ENCODE data around the gene CREB5. TPM values are rescaled to one million over a fixed set of nuclear protein-coding genes. Genes with fewer than 3 reads are reported as not detected.
A peak's percentile ranks its signal among the peaks of the same experiment; 100 is the strongest.

The CREB5 gene
- total and polyA plus RNA-seq, 2 experiments from 2014 or later: 2.4 to 4.4 TPM

DNA sequence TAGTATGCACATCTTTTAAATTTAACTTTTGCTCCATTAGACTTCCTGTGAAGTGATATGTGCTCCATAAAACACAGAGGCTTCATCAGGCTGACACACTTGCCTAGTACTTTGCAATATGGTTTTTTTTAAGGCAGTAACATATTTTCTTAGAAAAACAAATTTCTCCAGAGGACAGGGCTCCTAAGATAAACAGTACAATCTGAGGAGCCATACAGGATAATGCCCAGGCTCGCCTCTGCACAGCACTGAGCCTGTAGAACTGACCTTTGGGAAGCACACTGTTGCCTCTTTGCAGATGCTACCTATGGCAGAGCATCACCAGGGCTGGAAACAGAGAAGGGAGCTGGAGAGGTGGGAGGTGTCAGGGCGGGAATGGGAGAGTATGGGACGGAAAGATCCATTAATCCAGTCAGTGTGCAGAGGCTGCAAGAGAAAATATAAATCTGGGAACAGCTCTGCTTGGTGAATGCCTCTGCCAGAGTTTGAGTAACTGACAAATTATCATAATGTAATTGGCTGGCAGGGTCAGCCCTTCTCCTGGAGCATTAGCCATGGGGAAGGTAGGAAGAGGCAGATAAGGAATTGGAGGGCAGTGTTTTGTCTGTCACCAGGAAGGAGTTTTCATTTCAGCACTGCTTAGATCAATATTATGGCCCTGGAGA is 132.3 kb downstream of the CREB5 start:
- DNase-seq (ENCODE audit: low spot score) (no peak), ATAC-seq (no peak)
- Histone ChIP-seq H3K9me2 (ENCODE audit: insufficient read depth) (0 out of 2 replicates have a peak, but pooled peaks cover 5% of the 10 kb centered on the region), H3K27me3 (ENCODE audit: insufficient read depth) (no peaks in the 10 kb centered on the region), H3F3A (replicated peaks; ENCODE audit: low read depth) (no peaks in the 10 kb centered on the region), H3K4me3 (no peak overlapping the region), H3K79me2 (replicated peaks; ENCODE audit: insufficient read depth) (no peaks in the 10 kb centered on the region), H3K36me3 (ENCODE audit: insufficient read depth) (peaks cover 5% of the 10 kb centered on the region; the same call in 1 of the 2 replicates), H3K4me2 (no peak overlapping the region), H2AFZ (peak overlapping the region; percentile 67; the same call in 1 of the 2 replicates), H3K27ac (ENCODE audit: low read depth) (no peak overlapping the region), H3K4me1 (ENCODE audit: insufficient read depth) (no peaks in the 10 kb centered on the region), H4K20me1 (replicated peaks; ENCODE audit: insufficient read depth) (no peaks in the 10 kb centered on the region)
- H3K9me3 Mint-ChIP-seq: peaks cover 12% of the 10 kb centered on the region; the same call in 2 of the 3 replicates
- no peaks in the 10 kb centered on the region for H3K4me1 Mint-ChIP-seq
- no peak overlapping the region for H3K4me3 Mint-ChIP-seq
- no peaks in the 10 kb centered on the region for H3K27me3 Mint-ChIP-seq (ENCODE audit: insufficient read depth, low read depth, poor library complexity)
- no peak overlapping the region for H3K27ac Mint-ChIP-seq
- TF ChIP-seq, protein P1, sequence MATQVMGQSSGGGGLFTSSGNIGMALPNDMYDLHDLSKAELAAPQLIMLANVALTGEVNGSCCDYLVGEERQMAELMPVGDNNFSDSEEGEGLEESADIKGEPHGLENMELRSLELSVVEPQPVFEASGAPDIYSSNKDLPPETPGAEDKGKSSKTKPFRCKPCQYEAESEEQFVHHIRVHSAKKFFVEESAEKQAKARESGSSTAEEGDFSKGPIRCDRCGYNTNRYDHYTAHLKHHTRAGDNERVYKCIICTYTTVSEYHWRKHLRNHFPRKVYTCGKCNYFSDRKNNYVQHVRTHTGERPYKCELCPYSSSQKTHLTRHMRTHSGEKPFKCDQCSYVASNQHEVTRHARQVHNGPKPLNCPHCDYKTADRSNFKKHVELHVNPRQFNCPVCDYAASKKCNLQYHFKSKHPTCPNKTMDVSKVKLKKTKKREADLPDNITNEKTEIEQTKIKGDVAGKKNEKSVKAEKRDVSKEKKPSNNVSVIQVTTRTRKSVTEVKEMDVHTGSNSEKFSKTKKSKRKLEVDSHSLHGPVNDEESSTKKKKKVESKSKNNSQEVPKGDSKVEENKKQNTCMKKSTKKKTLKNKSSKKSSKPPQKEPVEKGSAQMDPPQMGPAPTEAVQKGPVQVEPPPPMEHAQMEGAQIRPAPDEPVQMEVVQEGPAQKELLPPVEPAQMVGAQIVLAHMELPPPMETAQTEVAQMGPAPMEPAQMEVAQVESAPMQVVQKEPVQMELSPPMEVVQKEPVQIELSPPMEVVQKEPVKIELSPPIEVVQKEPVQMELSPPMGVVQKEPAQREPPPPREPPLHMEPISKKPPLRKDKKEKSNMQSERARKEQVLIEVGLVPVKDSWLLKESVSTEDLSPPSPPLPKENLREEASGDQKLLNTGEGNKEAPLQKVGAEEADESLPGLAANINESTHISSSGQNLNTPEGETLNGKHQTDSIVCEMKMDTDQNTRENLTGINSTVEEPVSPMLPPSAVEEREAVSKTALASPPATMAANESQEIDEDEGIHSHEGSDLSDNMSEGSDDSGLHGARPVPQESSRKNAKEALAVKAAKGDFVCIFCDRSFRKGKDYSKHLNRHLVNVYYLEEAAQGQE (IDR thresholded peaks at IDR 0.05; ENCODE audit: unreplicated experiment): no peak
- TF ChIP-seq, protein P2, sequence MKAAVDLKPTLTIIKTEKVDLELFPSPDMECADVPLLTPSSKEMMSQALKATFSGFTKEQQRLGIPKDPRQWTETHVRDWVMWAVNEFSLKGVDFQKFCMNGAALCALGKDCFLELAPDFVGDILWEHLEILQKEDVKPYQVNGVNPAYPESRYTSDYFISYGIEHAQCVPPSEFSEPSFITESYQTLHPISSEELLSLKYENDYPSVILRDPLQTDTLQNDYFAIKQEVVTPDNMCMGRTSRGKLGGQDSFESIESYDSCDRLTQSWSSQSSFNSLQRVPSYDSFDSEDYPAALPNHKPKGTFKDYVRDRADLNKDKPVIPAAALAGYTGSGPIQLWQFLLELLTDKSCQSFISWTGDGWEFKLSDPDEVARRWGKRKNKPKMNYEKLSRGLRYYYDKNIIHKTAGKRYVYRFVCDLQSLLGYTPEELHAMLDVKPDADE (IDR thresholded peaks at IDR 0.05): no peak
- no peak for TF ChIP-seq JUNB (IDR thresholded peaks at IDR 0.05; ENCODE audit: unreplicated experiment)
- TF ChIP-seq NANOG (IDR thresholded peaks at IDR 0.05; ENCODE audit: borderline replicate concordance): no peak
- TF ChIP-seq ZNF331 (CRISPR knock-in tag; IDR thresholded peaks at IDR 0.05; ENCODE audit: low read depth): no peak
- TF ChIP-seq EZH2phosphoT487 (IDR thresholded peaks at IDR 0.05; ENCODE audit: unreplicated experiment): no peak
- no peak for TF ChIP-seq CREB1 (CRISPR knock-in tag; IDR thresholded peaks at IDR 0.05; ENCODE audit: low read depth)
- no peak for TF ChIP-seq STAT1 (IDR thresholded peaks at IDR 0.05; ENCODE audit: unreplicated experiment)
- TF ChIP-seq, protein P3, sequence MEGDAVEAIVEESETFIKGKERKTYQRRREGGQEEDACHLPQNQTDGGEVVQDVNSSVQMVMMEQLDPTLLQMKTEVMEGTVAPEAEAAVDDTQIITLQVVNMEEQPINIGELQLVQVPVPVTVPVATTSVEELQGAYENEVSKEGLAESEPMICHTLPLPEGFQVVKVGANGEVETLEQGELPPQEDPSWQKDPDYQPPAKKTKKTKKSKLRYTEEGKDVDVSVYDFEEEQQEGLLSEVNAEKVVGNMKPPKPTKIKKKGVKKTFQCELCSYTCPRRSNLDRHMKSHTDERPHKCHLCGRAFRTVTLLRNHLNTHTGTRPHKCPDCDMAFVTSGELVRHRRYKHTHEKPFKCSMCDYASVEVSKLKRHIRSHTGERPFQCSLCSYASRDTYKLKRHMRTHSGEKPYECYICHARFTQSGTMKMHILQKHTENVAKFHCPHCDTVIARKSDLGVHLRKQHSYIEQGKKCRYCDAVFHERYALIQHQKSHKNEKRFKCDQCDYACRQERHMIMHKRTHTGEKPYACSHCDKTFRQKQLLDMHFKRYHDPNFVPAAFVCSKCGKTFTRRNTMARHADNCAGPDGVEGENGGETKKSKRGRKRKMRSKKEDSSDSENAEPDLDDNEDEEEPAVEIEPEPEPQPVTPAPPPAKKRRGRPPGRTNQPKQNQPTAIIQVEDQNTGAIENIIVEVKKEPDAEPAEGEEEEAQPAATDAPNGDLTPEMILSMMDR (conservative IDR thresholded peaks at IDR 0.05; ENCODE audit: low read depth in 2 of 2): no peak
- TF ChIP-seq ZNF114 (CRISPR knock-in tag; IDR thresholded peaks at IDR 0.05): no peak
- TF ChIP-seq, protein P4, sequence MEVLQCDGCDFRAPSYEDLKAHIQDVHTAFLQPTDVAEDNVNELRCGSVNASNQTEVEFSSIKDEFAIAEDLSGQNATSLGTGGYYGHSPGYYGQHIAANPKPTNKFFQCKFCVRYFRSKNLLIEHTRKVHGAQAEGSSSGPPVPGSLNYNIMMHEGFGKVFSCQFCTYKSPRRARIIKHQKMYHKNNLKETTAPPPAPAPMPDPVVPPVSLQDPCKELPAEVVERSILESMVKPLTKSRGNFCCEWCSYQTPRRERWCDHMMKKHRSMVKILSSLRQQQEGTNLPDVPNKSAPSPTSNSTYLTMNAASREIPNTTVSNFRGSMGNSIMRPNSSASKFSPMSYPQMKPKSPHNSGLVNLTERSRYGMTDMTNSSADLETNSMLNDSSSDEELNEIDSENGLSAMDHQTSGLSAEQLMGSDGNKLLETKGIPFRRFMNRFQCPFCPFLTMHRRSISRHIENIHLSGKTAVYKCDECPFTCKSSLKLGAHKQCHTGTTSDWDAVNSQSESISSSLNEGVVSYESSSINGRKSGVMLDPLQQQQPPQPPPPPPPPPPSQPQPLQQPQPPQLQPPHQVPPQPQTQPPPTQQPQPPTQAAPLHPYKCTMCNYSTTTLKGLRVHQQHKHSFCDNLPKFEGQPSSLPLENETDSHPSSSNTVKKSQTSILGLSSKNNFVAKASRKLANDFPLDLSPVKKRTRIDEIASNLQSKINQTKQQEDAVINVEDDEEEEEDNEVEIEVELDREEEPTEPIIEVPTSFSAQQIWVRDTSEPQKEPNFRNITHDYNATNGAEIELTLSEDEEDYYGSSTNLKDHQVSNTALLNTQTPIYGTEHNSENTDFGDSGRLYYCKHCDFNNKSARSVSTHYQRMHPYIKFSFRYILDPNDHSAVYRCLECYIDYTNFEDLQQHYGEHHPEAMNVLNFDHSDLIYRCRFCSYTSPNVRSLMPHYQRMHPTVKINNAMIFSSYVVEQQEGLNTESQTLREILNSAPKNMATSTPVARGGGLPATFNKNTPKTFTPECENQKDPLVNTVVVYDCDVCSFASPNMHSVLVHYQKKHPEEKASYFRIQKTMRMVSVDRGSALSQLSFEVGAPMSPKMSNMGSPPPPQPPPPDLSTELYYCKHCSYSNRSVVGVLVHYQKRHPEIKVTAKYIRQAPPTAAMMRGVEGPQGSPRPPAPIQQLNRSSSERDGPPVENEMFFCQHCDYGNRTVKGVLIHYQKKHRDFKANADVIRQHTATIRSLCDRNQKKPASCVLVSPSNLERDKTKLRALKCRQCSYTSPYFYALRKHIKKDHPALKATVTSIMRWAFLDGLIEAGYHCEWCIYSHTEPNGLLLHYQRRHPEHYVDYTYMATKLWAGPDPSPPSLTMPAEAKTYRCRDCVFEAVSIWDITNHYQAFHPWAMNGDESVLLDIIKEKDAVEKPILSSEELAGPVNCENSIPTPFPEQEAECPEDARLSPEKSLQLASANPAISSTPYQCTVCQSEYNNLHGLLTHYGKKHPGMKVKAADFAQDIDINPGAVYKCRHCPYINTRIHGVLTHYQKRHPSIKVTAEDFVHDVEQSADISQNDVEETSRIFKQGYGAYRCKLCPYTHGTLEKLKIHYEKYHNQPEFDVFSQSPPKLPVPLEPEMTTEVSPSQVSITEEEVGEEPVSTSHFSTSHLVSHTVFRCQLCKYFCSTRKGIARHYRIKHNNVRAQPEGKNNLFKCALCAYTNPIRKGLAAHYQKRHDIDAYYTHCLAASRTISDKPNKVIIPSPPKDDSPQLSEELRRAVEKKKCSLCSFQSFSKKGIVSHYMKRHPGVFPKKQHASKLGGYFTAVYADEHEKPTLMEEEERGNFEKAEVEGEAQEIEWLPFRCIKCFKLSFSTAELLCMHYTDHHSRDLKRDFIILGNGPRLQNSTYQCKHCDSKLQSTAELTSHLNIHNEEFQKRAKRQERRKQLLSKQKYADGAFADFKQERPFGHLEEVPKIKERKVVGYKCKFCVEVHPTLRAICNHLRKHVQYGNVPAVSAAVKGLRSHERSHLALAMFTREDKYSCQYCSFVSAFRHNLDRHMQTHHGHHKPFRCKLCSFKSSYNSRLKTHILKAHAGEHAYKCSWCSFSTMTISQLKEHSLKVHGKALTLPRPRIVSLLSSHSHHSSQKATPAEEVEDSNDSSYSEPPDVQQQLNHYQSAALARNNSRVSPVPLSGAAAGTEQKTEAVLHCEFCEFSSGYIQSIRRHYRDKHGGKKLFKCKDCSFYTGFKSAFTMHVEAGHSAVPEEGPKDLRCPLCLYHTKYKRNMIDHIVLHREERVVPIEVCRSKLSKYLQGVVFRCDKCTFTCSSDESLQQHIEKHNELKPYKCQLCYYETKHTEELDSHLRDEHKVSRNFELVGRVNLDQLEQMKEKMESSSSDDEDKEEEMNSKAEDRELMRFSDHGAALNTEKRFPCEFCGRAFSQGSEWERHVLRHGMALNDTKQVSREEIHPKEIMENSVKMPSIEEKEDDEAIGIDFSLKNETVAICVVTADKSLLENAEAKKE (CRISPR knock-in tag; IDR thresholded peaks at IDR 0.05): no peak
- TF ChIP-seq POLR2AphosphoS5 (IDR thresholded peaks at IDR 0.05; ENCODE audit: low read depth): no peak
- no peak for TF ChIP-seq EZH2 (IDR thresholded peaks at IDR 0.05; ENCODE audit: low read depth, unreplicated experiment)
- H3K36me3 Mint-ChIP-seq (ENCODE audit: low read depth): no peaks in the 10 kb centered on the region
